WERI-Rb-1 (cell line): ENCODE results near the gene CCDC12.

Source experiments
- DNase-seq: peaks from one replicate; pipeline ENCODE4 v3.0.0-alpha.2; 2020
- H3K27ac ChIP-seq: fragments of 250-450 bp; sonication (Bioruptor Pico); 2 replicates; pipeline ENCODE4 v1.5.1; 2020; ENCODE audit warnings: mild to moderate bottlenecking, moderate library complexity
- H3K27me3 ChIP-seq: fragments of 250-450 bp; sonication (Bioruptor Pico); 2 replicates; pipeline ENCODE4 v1.5.1; 2021; ENCODE audit warnings: mild to moderate bottlenecking, low read depth, moderate library complexity; ENCODE audit not compliant: insufficient read depth, severe bottlenecking
- H3K36me3 ChIP-seq: fragments of 250-450 bp; sonication (Bioruptor Pico); 2 replicates; pipeline ENCODE4 v1.5.1; 2020; ENCODE audit warnings: mild to moderate bottlenecking, moderate library complexity
- H3K4me3 ChIP-seq: 2 replicates; pipeline ENCODE4 v1.5.1; 2011; ENCODE audit warnings: low read depth, mild to moderate bottlenecking, control low read depth, low read length
- H3K9me3 ChIP-seq: fragments of 250-450 bp; sonication (Bioruptor Pico); 2 replicates; pipeline ENCODE4 v1.5.1; 2021; ENCODE audit warnings: mild to moderate bottlenecking, moderate library complexity; ENCODE audit not compliant: severe bottlenecking
- CTCF ChIP-seq: IDR thresholded peaks from 2 replicates; pipeline ENCODE4 v1.5.1; 2011; ENCODE audit warnings: low read depth, mild to moderate bottlenecking, control low read depth, inconsistent platforms, low read length

Gene CCDC12

GRCh38 chr3:46898321-46899150 is 78.0 kb downstream of the CCDC12 start:
- no peak overlapping the region for H3K4me3 ChIP-seq
- H3K36me3 ChIP-seq: no peaks in the 10 kb centered on the region
- no peak overlapping the region for H3K27ac ChIP-seq
- DNase-seq: no peak
- no peak for TF ChIP-seq CTCF
- no peaks in the 10 kb centered on the region for H3K27me3 ChIP-seq
- no peaks in the 10 kb centered on the region for H3K9me3 ChIP-seq

DNA sequence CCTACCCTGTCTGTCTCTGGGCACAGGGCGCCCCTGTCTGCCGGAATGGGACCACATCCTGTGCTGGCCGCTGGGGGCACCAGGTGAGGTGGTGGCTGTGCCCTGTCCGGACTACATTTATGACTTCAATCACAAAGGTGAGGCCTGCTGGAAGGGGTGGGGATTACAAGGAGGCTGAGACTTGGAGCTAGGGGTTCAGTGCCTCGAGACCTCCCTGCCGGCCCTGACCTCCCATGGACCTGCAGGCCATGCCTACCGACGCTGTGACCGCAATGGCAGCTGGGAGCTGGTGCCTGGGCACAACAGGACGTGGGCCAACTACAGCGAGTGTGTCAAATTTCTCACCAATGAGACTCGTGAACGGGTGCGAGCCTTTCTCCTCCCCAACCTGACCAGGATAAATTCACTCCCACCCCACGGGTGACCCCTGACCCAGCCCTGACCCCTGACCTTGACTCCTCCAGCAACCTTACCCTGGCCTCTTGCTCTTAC is 78.7 kb downstream of the CCDC12 start:
- Histone ChIP-seq H3K9me3 (no peaks in the 10 kb centered on the region), H3K27me3 (no peaks in the 10 kb centered on the region), H3K4me3 (no peak overlapping the region), H3K27ac (no peak overlapping the region), H3K36me3 (no peaks in the 10 kb centered on the region)
- no peak for TF ChIP-seq CTCF
- DNase-seq: no peak

- Histone ChIP-seq H3K9me3 (no peaks in the 10 kb centered on the region), H3K27ac (no peak overlapping the region), H3K36me3 (no peaks in the 10 kb centered on the region), H3K27me3 (no peaks in the 10 kb centered on the region), H3K4me3 (no peak overlapping the region)
- DNase-seq: no peak
- no peak for TF ChIP-seq CTCF
Measured at GRCh38 chr3:46897031-46897430, 79.5 kb downstream of the CCDC12 start.

- DNase-seq: no peak
- Histone ChIP-seq H3K36me3 (no peaks in the 10 kb centered on the region), H3K4me3 (no peak overlapping the region), H3K27me3 (no peaks in the 10 kb centered on the region), H3K27ac (no peak overlapping the region), H3K9me3 (no peaks in the 10 kb centered on the region)
- TF ChIP-seq CTCF: no peak
Measured at GRCh38 chr3:46896386-46896785, 80.2 kb downstream of the CCDC12 start.

DNA sequence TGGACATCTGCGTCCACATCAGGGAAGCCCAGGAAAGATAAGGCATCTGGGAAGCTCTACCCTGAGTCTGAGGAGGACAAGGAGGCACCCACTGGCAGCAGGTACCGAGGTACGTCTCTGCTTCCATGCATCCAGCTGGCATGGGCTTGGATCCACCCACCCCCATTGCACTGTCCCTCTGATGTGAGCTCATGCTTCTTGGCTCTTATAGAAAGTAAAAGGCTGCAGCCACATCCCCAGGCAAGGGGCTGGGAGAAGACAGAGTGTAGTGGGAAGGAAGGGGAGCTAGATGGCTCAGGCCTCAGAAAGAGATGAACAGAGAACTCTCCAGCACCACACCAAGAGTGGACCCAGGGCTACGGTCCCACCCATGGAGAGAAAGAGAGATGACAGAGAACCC is 80.8 kb downstream of the CCDC12 start:
- H3K4me3 ChIP-seq: no peak overlapping the region
- TF ChIP-seq CTCF: no peak
- H3K9me3 ChIP-seq: no peaks in the 10 kb centered on the region
- no peaks in the 10 kb centered on the region for H3K36me3 ChIP-seq
- no peaks in the 10 kb centered on the region for H3K27me3 ChIP-seq
- DNase-seq: no peak
- no peak overlapping the region for H3K27ac ChIP-seq
